Measurements from ENCODE around the gene PHOX2A.
"Not testable (repeated sequence)": the region's sequence is repeated elsewhere in the genome, so short reads cannot be mapped to it uniquely, and the experiment has no call there.

The PHOX2A gene

GRCh38 chr11:72266960-72267359, 23.0 kb upstream of the PHOX2A start:
- H3K9me3 ChIP-seq (ENCODE audit: low read length); H3K27ac ChIP-seq (ENCODE audit: low read depth, low read length); H3K27me3 ChIP-seq (ENCODE audit: control insufficient read depth in 1 of 2, insufficient read depth in 2 of 2, low read length in 2 of 2); H3K4me3 ChIP-seq (ENCODE audit: low read depth in 1 of 2, low read length in 2 of 2); H3K36me3 ChIP-seq (ENCODE audit: insufficient read depth, low read length); H3K9ac ChIP-seq (ENCODE audit: low read length); H3K4me1 ChIP-seq (ENCODE audit: insufficient read depth, low read length): not testable (repeated sequence)

- Histone ChIP-seq H3K4me3 (ENCODE audit: low read depth in 1 of 2, low read length in 2 of 2) (no peak overlapping the region), H3K27ac (ENCODE audit: low read depth, low read length) (no peak overlapping the region), H3K4me1 (ENCODE audit: insufficient read depth, low read length) (no peaks in the 10 kb centered on the region), H3K9me3 (ENCODE audit: low read length) (no peaks in the 10 kb centered on the region), H3K9ac (ENCODE audit: low read length) (no peak overlapping the region), H3K36me3 (ENCODE audit: insufficient read depth, low read length) (no peaks in the 10 kb centered on the region), H3K27me3 (ENCODE audit: control insufficient read depth in 1 of 2, insufficient read depth in 2 of 2, low read length in 2 of 2) (no peaks in the 10 kb centered on the region)
Observed at GRCh38 chr11:72265951-72266350, 22.0 kb upstream of the PHOX2A start.

GRCh38 chr11:72263361-72263760, 19.4 kb upstream of the PHOX2A start:
- Histone ChIP-seq H3K4me1 (ENCODE audit: insufficient read depth, low read length) (no peaks in the 10 kb centered on the region), H3K36me3 (ENCODE audit: insufficient read depth, low read length) (no peaks in the 10 kb centered on the region), H3K9ac (ENCODE audit: low read length) (no peak overlapping the region), H3K4me3 (ENCODE audit: low read depth in 1 of 2, low read length in 2 of 2) (no peak overlapping the region), H3K27ac (ENCODE audit: low read depth, low read length) (no peak overlapping the region), H3K9me3 (ENCODE audit: low read length) (no peaks in the 10 kb centered on the region), H3K27me3 (ENCODE audit: control insufficient read depth in 1 of 2, insufficient read depth in 2 of 2, low read length in 2 of 2) (no peaks in the 10 kb centered on the region)

GRCh38 chr11:72260574-72260973, 16.6 kb upstream of the PHOX2A start:
- H3K4me3 ChIP-seq (ENCODE audit: low read depth in 1 of 2, low read length in 2 of 2): no peak overlapping the region
- H3K9ac ChIP-seq (ENCODE audit: low read length): no peak overlapping the region
- no peaks in the 10 kb centered on the region for H3K4me1 ChIP-seq (ENCODE audit: insufficient read depth, low read length)
- no peaks in the 10 kb centered on the region for H3K9me3 ChIP-seq (ENCODE audit: low read length)
- no peak overlapping the region for H3K27ac ChIP-seq (ENCODE audit: low read depth, low read length)
- H3K36me3 ChIP-seq (ENCODE audit: insufficient read depth, low read length): no peaks in the 10 kb centered on the region
- H3K27me3 ChIP-seq (ENCODE audit: control insufficient read depth in 1 of 2, insufficient read depth in 2 of 2, low read length in 2 of 2): no peaks in the 10 kb centered on the region

GRCh38 chr11:72259490-72259889, 15.5 kb upstream of the PHOX2A start:
- Histone ChIP-seq H3K4me1 (ENCODE audit: insufficient read depth, low read length) (no peaks in the 10 kb centered on the region), H3K27me3 (ENCODE audit: control insufficient read depth in 1 of 2, insufficient read depth in 2 of 2, low read length in 2 of 2) (no peaks in the 10 kb centered on the region), H3K4me3 (ENCODE audit: low read depth in 1 of 2, low read length in 2 of 2) (no peak overlapping the region), H3K36me3 (ENCODE audit: insufficient read depth, low read length) (no peaks in the 10 kb centered on the region), H3K27ac (ENCODE audit: low read depth, low read length) (no peak overlapping the region), H3K9me3 (ENCODE audit: low read length) (no peaks in the 10 kb centered on the region), H3K9ac (ENCODE audit: low read length) (no peak overlapping the region)

GRCh38 chr11:72257570-72257969, 13.6 kb upstream of the PHOX2A start:
- Histone ChIP-seq H3K27me3 (ENCODE audit: control insufficient read depth in 1 of 2, insufficient read depth in 2 of 2, low read length in 2 of 2) (no peaks in the 10 kb centered on the region), H3K9ac (ENCODE audit: low read length) (no peak overlapping the region), H3K27ac (ENCODE audit: low read depth, low read length) (no peak overlapping the region), H3K36me3 (ENCODE audit: insufficient read depth, low read length) (no peaks in the 10 kb centered on the region), H3K9me3 (ENCODE audit: low read length) (no peaks in the 10 kb centered on the region), H3K4me1 (ENCODE audit: insufficient read depth, low read length) (no peaks in the 10 kb centered on the region), H3K4me3 (ENCODE audit: low read depth in 1 of 2, low read length in 2 of 2) (no peak overlapping the region)

GRCh38 chr11:72254299-72254993, 10.5 kb upstream of the PHOX2A start:
- H3K4me1 ChIP-seq (ENCODE audit: insufficient read depth, low read length): no peaks in the 10 kb centered on the region

GRCh38 chr11:72253392-72253791, 9.4 kb upstream of the PHOX2A start:
- no peak overlapping the region for H3K9ac ChIP-seq (ENCODE audit: low read length)
- no peak overlapping the region for H3K4me3 ChIP-seq (ENCODE audit: low read depth in 1 of 2, low read length in 2 of 2)
- no peak overlapping the region for H3K27ac ChIP-seq (ENCODE audit: low read depth, low read length)
- no peaks in the 10 kb centered on the region for H3K4me1 ChIP-seq (ENCODE audit: insufficient read depth, low read length)
- no peaks in the 10 kb centered on the region for H3K9me3 ChIP-seq (ENCODE audit: low read length)
- H3K27me3 ChIP-seq (ENCODE audit: control insufficient read depth in 1 of 2, insufficient read depth in 2 of 2, low read length in 2 of 2): no peaks in the 10 kb centered on the region
- no peaks in the 10 kb centered on the region for H3K36me3 ChIP-seq (ENCODE audit: insufficient read depth, low read length)

More at GRCh38 chr11:72254299-72254993, 10.5 kb upstream of the PHOX2A start:
- Histone ChIP-seq H3K27ac (ENCODE audit: low read depth, low read length) (no peak overlapping the region), H3K9me3 (ENCODE audit: low read length) (no peaks in the 10 kb centered on the region), H3K4me3 (ENCODE audit: low read depth in 1 of 2, low read length in 2 of 2) (no peak overlapping the region), H3K36me3 (ENCODE audit: insufficient read depth, low read length) (no peaks in the 10 kb centered on the region), H3K9ac (ENCODE audit: low read length) (no peak overlapping the region), H3K27me3 (ENCODE audit: control insufficient read depth in 1 of 2, insufficient read depth in 2 of 2, low read length in 2 of 2) (no peaks in the 10 kb centered on the region)

GRCh38 chr11:72251614-72252013, 7.6 kb upstream of the PHOX2A start:
- Histone ChIP-seq H3K27me3 (ENCODE audit: control insufficient read depth in 1 of 2, insufficient read depth in 2 of 2, low read length in 2 of 2) (peaks cover 4 to 8% of the 10 kb centered on the region in 2 donors), H3K27ac (ENCODE audit: low read depth, low read length) (no peak overlapping the region), H3K9ac (ENCODE audit: low read length) (no peak overlapping the region), H3K36me3 (ENCODE audit: insufficient read depth, low read length) (no peaks in the 10 kb centered on the region), H3K4me3 (ENCODE audit: low read depth in 1 of 2, low read length in 2 of 2) (no peak overlapping the region), H3K9me3 (ENCODE audit: low read length) (no peaks in the 10 kb centered on the region), H3K4me1 (ENCODE audit: insufficient read depth, low read length) (no peaks in the 10 kb centered on the region)

GRCh38 chr11:72250661-72251464, 6.9 kb upstream of the PHOX2A start:
- Histone ChIP-seq H3K36me3 (ENCODE audit: insufficient read depth, low read length) (no peaks in the 10 kb centered on the region), H3K27ac (ENCODE audit: low read depth, low read length) (no peak overlapping the region), H3K9me3 (ENCODE audit: low read length) (no peaks in the 10 kb centered on the region), H3K4me3 (ENCODE audit: low read depth in 1 of 2, low read length in 2 of 2) (no peak overlapping the region), H3K4me1 (ENCODE audit: insufficient read depth, low read length) (no peaks in the 10 kb centered on the region), H3K27me3 (ENCODE audit: control insufficient read depth in 1 of 2, insufficient read depth in 2 of 2, low read length in 2 of 2) (peaks cover 6 to 13% of the 10 kb centered on the region in 2 donors), H3K9ac (ENCODE audit: low read length) (no peak overlapping the region)

GRCh38 chr11:72249961-72250360, 6.0 kb upstream of the PHOX2A start:
- no peak overlapping the region for H3K27ac ChIP-seq (ENCODE audit: low read depth, low read length)
- no peaks in the 10 kb centered on the region for H3K4me1 ChIP-seq (ENCODE audit: insufficient read depth, low read length)
- H3K9me3 ChIP-seq (ENCODE audit: low read length): no peaks in the 10 kb centered on the region
- H3K36me3 ChIP-seq (ENCODE audit: insufficient read depth, low read length): no peaks in the 10 kb centered on the region
- H3K27me3 ChIP-seq (ENCODE audit: control insufficient read depth in 1 of 2, insufficient read depth in 2 of 2, low read length in 2 of 2): peaks cover 15 to 20% of the 10 kb centered on the region in 2 donors
- H3K9ac ChIP-seq (ENCODE audit: low read length): no peak overlapping the region
- H3K4me3 ChIP-seq (ENCODE audit: low read depth in 1 of 2, low read length in 2 of 2): no peak overlapping the region

All from muscle layer of colon (tissue), 2 donors.